ENCODE measurements around the gene APBA2.

DNA sequence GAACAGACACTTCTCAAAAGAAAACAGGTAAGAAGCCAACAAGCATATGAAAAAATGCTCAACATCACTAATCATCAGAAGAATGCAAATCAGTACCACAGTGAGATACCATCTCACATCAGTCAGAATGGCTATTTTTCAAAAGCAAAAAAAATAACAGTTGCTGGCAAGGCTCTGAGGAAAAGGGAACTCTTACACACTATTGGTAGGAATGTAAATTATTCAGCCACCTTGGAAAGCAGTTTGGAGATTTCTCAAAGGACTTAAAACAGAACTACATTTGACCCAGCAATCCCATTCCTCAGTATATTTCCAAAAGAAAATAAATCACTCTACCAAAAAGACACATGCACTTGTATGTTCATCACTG, 95.6 kb downstream of the APBA2 start:
- TF ChIP-seq, protein P1, sequence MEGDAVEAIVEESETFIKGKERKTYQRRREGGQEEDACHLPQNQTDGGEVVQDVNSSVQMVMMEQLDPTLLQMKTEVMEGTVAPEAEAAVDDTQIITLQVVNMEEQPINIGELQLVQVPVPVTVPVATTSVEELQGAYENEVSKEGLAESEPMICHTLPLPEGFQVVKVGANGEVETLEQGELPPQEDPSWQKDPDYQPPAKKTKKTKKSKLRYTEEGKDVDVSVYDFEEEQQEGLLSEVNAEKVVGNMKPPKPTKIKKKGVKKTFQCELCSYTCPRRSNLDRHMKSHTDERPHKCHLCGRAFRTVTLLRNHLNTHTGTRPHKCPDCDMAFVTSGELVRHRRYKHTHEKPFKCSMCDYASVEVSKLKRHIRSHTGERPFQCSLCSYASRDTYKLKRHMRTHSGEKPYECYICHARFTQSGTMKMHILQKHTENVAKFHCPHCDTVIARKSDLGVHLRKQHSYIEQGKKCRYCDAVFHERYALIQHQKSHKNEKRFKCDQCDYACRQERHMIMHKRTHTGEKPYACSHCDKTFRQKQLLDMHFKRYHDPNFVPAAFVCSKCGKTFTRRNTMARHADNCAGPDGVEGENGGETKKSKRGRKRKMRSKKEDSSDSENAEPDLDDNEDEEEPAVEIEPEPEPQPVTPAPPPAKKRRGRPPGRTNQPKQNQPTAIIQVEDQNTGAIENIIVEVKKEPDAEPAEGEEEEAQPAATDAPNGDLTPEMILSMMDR (IDR thresholded peaks at IDR 0.05), result no peak
- TF ChIP-seq POLR2AphosphoS5 (IDR thresholded peaks at IDR 0.05), result no peak

All from stomach (tissue), 4 donors.